GM18873 (cell line): ENCODE measurements around the gene KLHDC9.

Experiments
- ATAC-seq: cut with Tn5 transposase; IDR thresholded peaks from one replicate; pipeline ENCODE4 v1.9.1; 2021; ENCODE audit warnings: mild to moderate bottlenecking, moderate library complexity, moderate number of reproducible peaks; ENCODE audit not compliant: unreplicated experiment, low FRiP score

Gene KLHDC9

GRCh38 chr1:161074676-161075368, 23.3 kb upstream of the KLHDC9 start:
- no peak for ATAC-seq

GRCh38 chr1:161076410-161076809, 21.8 kb upstream of the KLHDC9 start:
- no peak for ATAC-seq

- ATAC-seq: no peak
Measured at GRCh38 chr1:161077426-161077825, 20.7 kb upstream of the KLHDC9 start.

GRCh38 chr1:161079436-161080110, 18.6 kb upstream of the KLHDC9 start:
- no peak for ATAC-seq

GRCh38 chr1:161080441-161081405, 17.4 kb upstream of the KLHDC9 start:
- ATAC-seq: no peak

GRCh38 chr1:161081519-161081918, 16.6 kb upstream of the KLHDC9 start:
- no peak for ATAC-seq

- ATAC-seq: no peak
Measured at GRCh38 chr1:161082483-161082882, 15.7 kb upstream of the KLHDC9 start.

GRCh38 chr1:161082996-161083747, 15.0 kb upstream of the KLHDC9 start:
- no peak for ATAC-seq

- no peak for ATAC-seq
Measured at GRCh38 chr1:161083748-161084596, 14.2 kb upstream of the KLHDC9 start.

GRCh38 chr1:161084597-161084988, 13.6 kb upstream of the KLHDC9 start:
- no peak for ATAC-seq

GRCh38 chr1:161085165-161085564, 13.0 kb upstream of the KLHDC9 start:
- no peak for ATAC-seq

- ATAC-seq: no peak
Measured at GRCh38 chr1:161086457-161086856, 11.7 kb upstream of the KLHDC9 start.

- ATAC-seq: no peak
Measured at GRCh38 chr1:161088587-161089110, 9.5 kb upstream of the KLHDC9 start.

GRCh38 chr1:161089251-161089924, 8.8 kb upstream of the KLHDC9 start, which contains the start of gene NECTIN4:
Gene NECTIN4, minus strand, starts transcription at chr1:161089558. Its CDS starts 262 bp downstream, at chr1:161089296.
- no peak for ATAC-seq

- no peak for ATAC-seq
Measured at GRCh38 chr1:161089938-161090337, 8.2 kb upstream of the KLHDC9 start.

GRCh38 chr1:161090617-161091016, 7.5 kb upstream of the KLHDC9 start:
- no peak for ATAC-seq

- no peak for ATAC-seq
Measured at GRCh38 chr1:161091093-161091492, 7.1 kb upstream of the KLHDC9 start.

- ATAC-seq: no peak
Measured at GRCh38 chr1:161091796-161092507, 6.2 kb upstream of the KLHDC9 start.
